Measurements from ENCODE around the gene ANXA2. TPM values are rescaled to one million over a fixed set of nuclear protein-coding genes. Genes with fewer than 3 reads are reported as not detected.

ANXA2 gene
- total RNA-seq, 1 experiment from 2014 or later, result 3,998 TPM

Other genes with a start within 250 kb of the ANXA2 start
- 11.1 and 24.2 TPM in 2 replicates for gene ICE2, start 81.2 kb upstream of the ANXA2 start, total RNA-seq (2014; rRNA removed; shearing (Covaris generic); ENCODE audit: low replicate concordance)